Measurements from ENCODE around the gene PPP2R2C. TPM values are rescaled to one million over a fixed set of nuclear protein-coding genes. Genes with fewer than 3 reads are reported as not detected.

The PPP2R2C gene
- polyA plus RNA-seq, 1 of the 3 experiments (the other 2 are of a cell fraction) = 0.21 TPM

GRCh38 chr4:6271206-6271605 lies 201.2 kb downstream of the PPP2R2C start:
- H4K20me1 ChIP-seq (ENCODE audit: insufficient read depth) = peaks cover 13% of the 10 kb centered on the region
- peaks cover 15% of the 10 kb centered on the region; the same call in 1 of the 2 replicates for H3K79me2 ChIP-seq (ENCODE audit: insufficient read depth)
- H2AFZ ChIP-seq (ENCODE audit: low read depth) = no peak overlapping the region
- 97% methylated on average over 7 of the region's 9 CpGs for WGBS (ENCODE audit: low lambda C conversion rate)
- DNase-seq = no peak
- H3K9ac ChIP-seq = no peak overlapping the region
- H3K27me3 ChIP-seq (ENCODE audit: insufficient read depth) = no peaks in the 10 kb centered on the region
- no peaks in the 10 kb centered on the region for H3F3A ChIP-seq (replicated peaks; ENCODE audit: insufficient read depth)
- H3K4me2 ChIP-seq = no peak overlapping the region
- H3K4me3 ChIP-seq (ENCODE audit: low read depth in 2 of 2, low read length in 1 of 2) = no peak overlapping the region
- no peaks in the 10 kb centered on the region for H3K9me3 ChIP-seq
- no peaks in the 10 kb centered on the region for H3K36me3 ChIP-seq (replicated peaks in 1 of 2; ENCODE audit: control insufficient read depth in 1 of 2, insufficient read depth in 2 of 2, low read length in 1 of 2)
- H3K27ac ChIP-seq (ENCODE audit: low read depth in 2 of 2, low read length in 1 of 2) = no peak overlapping the region
- peaks cover 7 to 53% of the 10 kb centered on the region in 2 experiments; a peak in 3 of 4 replicates for H3K4me1 ChIP-seq (ENCODE audit: control insufficient read depth in 1 of 2, insufficient read depth in 2 of 2, low read depth in 1 of 2, low read length in 1 of 2)
- ChIA-PET CTCF (interaction anchor here (0.7 to 37.6 kb wide), 4 partner anchors 13 to 55 kb away, joined by 3 to 1048 read pairs (median 126); no protein-coding TSS in a partner anchor), POLR2A (interaction anchor here (1.8 kb wide), 1 partner anchor 38 kb away, joined by 6 read pairs; no protein-coding TSS in a partner anchor)
- no peak for TF ChIP-seq CTCF (IDR thresholded peaks at IDR 0.05)
- TF ChIP-seq MAX (IDR thresholded peaks at IDR 0.05; ENCODE audit: low read depth) = no peak
- TF ChIP-seq RFX5 (IDR thresholded peaks at IDR 0.05; ENCODE audit: low read length) = no peak
- no peak for TF ChIP-seq SMC3 (IDR thresholded peaks at IDR 0.05; ENCODE audit: low read depth, low read length)
- TF ChIP-seq IRF3 (IDR thresholded peaks at IDR 0.05; ENCODE audit: low read depth, low read length) = no peak
- TF ChIP-seq YY1 (IDR thresholded peaks at IDR 0.05; ENCODE audit: low read depth) = no peak
- TF ChIP-seq REST (IDR thresholded peaks at IDR 0.05; ENCODE audit: low read depth, low read length) = no peak
- TF ChIP-seq PBX3 (IDR thresholded peaks at IDR 0.05) = no peak
- TF ChIP-seq TCF12 (IDR thresholded peaks at IDR 0.05) = no peak
- TF ChIP-seq NFIC (IDR thresholded peaks at IDR 0.05; ENCODE audit: borderline replicate concordance) = no peak
- no peak for TF ChIP-seq GABPA (IDR thresholded peaks at IDR 0.05; ENCODE audit: low read depth)
- TF ChIP-seq RAD21 (IDR thresholded peaks at IDR 0.05; ENCODE audit: low read length) = no peak
- H3K9me2 ChIP-seq = no peaks in the 10 kb centered on the region

Measured in SK-N-SH (cell line).